WTC11 (cell line): Measurements from ENCODE around the gene GOLPH3. TPM values are rescaled to one million over a fixed set of nuclear protein-coding genes. Genes with fewer than 3 reads are reported as not detected.
A peak's percentile ranks its signal among the peaks of the same experiment; 100 is the strongest.

Experiments used
- ATAC-seq: fragments of 200-7000 bp; cut with Tn5 transposase; 2 replicates; pipeline ENCODE4 v1.10.0; 2021; ENCODE audit warnings: mild to moderate bottlenecking, moderate library complexity
- CTCF ChIA-PET: fragments of 300-600 bp; sonication (Branson Sonifier 250); formaldehyde crosslinking; loops from one replicate; lab custom pipeline; 2021; ENCODE audit warnings: antibody characterized with exemption; lab: Charles Lee
- POLR2A ChIA-PET: fragments of 350-600 bp; sonication (Branson Sonifier 250); formaldehyde crosslinking; loops from one replicate; lab custom pipeline; 2021; ENCODE audit warnings: antibody characterized with exemption; lab: Charles Lee
- DNase-seq: peaks from one replicate; pipeline ENCODE4 v3.0.0; 2021; ENCODE audit warnings: low spot score
- H3K27ac Mint-ChIP-seq: 2 replicates; pipeline ENCODE4 v1.8.0; 2021; ENCODE audit warnings: mixed read lengths
- H3K27me3 Mint-ChIP-seq: 2 replicates; pipeline ENCODE4 v1.8.0; 2021; ENCODE audit warnings: low read depth, mild to moderate bottlenecking, moderate library complexity, mixed read lengths
- H3K36me3 Mint-ChIP-seq: 2 replicates; pipeline ENCODE4 v1.8.0; 2021; ENCODE audit warnings: mixed read lengths
- H3K4me1 Mint-ChIP-seq: 2 replicates; pipeline ENCODE4 v1.8.0; 2022; ENCODE audit warnings: mixed read lengths
- H3K4me3 Mint-ChIP-seq: 2 replicates; pipeline ENCODE4 v1.8.0; 2021; ENCODE audit warnings: mild to moderate bottlenecking, moderate library complexity, mixed read lengths
- H3K9me3 Mint-ChIP-seq: 2 replicates; pipeline ENCODE4 v1.8.0; 2021; ENCODE audit warnings: mixed read lengths
- CBFB ChIP-seq: sonication (generic); formaldehyde crosslinking; IDR thresholded peaks from 2 replicates; pipeline ENCODE4 v1.8.1; 2022; ENCODE audit warnings: mild to moderate bottlenecking, low read depth, missing genetic modification reagents
- EMX1 ChIP-seq: fragments of 250-450 bp; sonication (Bioruptor Pico); IDR thresholded peaks from 2 replicates; pipeline ENCODE4 v1.8.0; 2021; ENCODE audit warnings: mild to moderate bottlenecking
- FOXP1 ChIP-seq: sonication (generic); formaldehyde crosslinking; IDR thresholded peaks from 2 replicates; pipeline ENCODE4 v1.8.0; 2022; ENCODE audit warnings: missing genetic modification reagents, mild to moderate bottlenecking, moderate library complexity, borderline replicate concordance
- NR1H2 ChIP-seq: sonication (generic); formaldehyde crosslinking; IDR thresholded peaks from 2 replicates; pipeline ENCODE4 v1.9.0; 2021; ENCODE audit warnings: mild to moderate bottlenecking, moderate library complexity, missing genetic modification reagents
- ZNF121 ChIP-seq: sonication (generic); formaldehyde crosslinking; IDR thresholded peaks from 2 replicates; pipeline ENCODE4 v1.8.0; 2023; ENCODE audit warnings: missing genetic modification reagents
- total RNA-seq: library from RNA; stranded (reverse); gene quantifications from 3 replicates; pipeline ENCODE4 v1.2.3, GENCODE V29; 2021
- TF ChIP-seq, protein P1 (sequence below): sonication (generic); formaldehyde crosslinking; IDR thresholded peaks from 2 replicates; pipeline ENCODE4 v1.8.0; 2023; ENCODE audit warnings: mild to moderate bottlenecking, missing genetic modification reagents
- TF ChIP-seq, protein P2 (sequence below): sonication (generic); formaldehyde crosslinking; IDR thresholded peaks from 2 replicates; pipeline ENCODE4 v1.8.1; 2023; ENCODE audit warnings: mild to moderate bottlenecking, missing genetic modification reagents
- TF ChIP-seq, protein P3 (sequence below): sonication (generic); formaldehyde crosslinking; IDR thresholded peaks from 2 replicates; pipeline ENCODE4 v1.8.1; 2022; ENCODE audit warnings: missing genetic modification reagents, borderline replicate concordance
- TF ChIP-seq, protein P4 (sequence below): sonication (generic); formaldehyde crosslinking; IDR thresholded peaks from 2 replicates; pipeline ENCODE4 v1.8.1; 2023; ENCODE audit warnings: mild to moderate bottlenecking, missing genetic modification reagents
- TF ChIP-seq, protein P5 (sequence below): sonication (generic); formaldehyde crosslinking; IDR thresholded peaks from 2 replicates; pipeline ENCODE4 v1.8.1; 2022; ENCODE audit warnings: low read depth, mild to moderate bottlenecking, moderate library complexity, missing genetic modification reagents, borderline replicate concordance
- TF ChIP-seq, protein P6 (sequence below): fragments of 250-450 bp; sonication (Bioruptor Pico); IDR thresholded peaks from 2 replicates; pipeline ENCODE4 v1.9.0; 2021; ENCODE audit warnings: mild to moderate bottlenecking

GOLPH3 gene
- total RNA-seq, 1 experiment from 2014 or later: 101 TPM

DNA sequence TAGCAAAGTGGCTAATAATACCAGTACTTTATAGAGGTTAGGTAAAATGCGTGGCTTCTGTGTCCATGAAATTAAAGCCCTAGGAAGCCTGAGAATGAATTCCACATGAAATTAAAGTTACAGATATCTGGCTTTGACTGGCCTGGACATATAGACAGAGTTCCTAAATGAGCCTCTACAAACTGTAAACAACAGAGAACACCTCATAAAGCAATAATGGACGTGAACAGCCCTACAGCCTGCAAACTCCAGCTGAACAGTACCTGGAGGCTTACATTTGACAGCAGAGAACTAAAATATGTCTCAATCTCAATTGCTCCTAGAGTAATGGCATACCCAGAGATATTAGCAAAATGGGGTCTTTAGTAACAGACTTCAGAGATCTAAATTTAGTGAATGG, 28.7 kb downstream of the GOLPH3 start:
- ChIA-PET CTCF (no interaction called here), POLR2A (no interaction called here)
- Mint-ChIP-seq H3K9me3 (0 out of 2 replicates have a peak, but pooled peaks cover 6% of the 10 kb centered on the region), H3K4me1 (peaks cover 4% of the 10 kb centered on the region), H3K36me3 (peaks cover 30% of the 10 kb centered on the region), H3K4me3 (no peak overlapping the region), H3K27me3 (no peaks in the 10 kb centered on the region), H3K27ac (peak overlapping the region; percentile 50)
- ATAC-seq (no peak), DNase-seq (no peak)
- TF ChIP-seq, protein P1, sequence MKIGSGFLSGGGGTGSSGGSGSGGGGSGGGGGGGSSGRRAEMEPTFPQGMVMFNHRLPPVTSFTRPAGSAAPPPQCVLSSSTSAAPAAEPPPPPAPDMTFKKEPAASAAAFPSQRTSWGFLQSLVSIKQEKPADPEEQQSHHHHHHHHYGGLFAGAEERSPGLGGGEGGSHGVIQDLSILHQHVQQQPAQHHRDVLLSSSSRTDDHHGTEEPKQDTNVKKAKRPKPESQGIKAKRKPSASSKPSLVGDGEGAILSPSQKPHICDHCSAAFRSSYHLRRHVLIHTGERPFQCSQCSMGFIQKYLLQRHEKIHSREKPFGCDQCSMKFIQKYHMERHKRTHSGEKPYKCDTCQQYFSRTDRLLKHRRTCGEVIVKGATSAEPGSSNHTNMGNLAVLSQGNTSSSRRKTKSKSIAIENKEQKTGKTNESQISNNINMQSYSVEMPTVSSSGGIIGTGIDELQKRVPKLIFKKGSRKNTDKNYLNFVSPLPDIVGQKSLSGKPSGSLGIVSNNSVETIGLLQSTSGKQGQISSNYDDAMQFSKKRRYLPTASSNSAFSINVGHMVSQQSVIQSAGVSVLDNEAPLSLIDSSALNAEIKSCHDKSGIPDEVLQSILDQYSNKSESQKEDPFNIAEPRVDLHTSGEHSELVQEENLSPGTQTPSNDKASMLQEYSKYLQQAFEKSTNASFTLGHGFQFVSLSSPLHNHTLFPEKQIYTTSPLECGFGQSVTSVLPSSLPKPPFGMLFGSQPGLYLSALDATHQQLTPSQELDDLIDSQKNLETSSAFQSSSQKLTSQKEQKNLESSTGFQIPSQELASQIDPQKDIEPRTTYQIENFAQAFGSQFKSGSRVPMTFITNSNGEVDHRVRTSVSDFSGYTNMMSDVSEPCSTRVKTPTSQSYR: no peak
- TF ChIP-seq, protein P2, sequence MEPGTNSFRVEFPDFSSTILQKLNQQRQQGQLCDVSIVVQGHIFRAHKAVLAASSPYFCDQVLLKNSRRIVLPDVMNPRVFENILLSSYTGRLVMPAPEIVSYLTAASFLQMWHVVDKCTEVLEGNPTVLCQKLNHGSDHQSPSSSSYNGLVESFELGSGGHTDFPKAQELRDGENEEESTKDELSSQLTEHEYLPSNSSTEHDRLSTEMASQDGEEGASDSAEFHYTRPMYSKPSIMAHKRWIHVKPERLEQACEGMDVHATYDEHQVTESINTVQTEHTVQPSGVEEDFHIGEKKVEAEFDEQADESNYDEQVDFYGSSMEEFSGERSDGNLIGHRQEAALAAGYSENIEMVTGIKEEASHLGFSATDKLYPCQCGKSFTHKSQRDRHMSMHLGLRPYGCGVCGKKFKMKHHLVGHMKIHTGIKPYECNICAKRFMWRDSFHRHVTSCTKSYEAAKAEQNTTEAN: no peak
- TF ChIP-seq FOXP1: no peak
- no peak for TF ChIP-seq NR1H2 (CRISPR knock-in tag)
- TF ChIP-seq, protein P3, sequence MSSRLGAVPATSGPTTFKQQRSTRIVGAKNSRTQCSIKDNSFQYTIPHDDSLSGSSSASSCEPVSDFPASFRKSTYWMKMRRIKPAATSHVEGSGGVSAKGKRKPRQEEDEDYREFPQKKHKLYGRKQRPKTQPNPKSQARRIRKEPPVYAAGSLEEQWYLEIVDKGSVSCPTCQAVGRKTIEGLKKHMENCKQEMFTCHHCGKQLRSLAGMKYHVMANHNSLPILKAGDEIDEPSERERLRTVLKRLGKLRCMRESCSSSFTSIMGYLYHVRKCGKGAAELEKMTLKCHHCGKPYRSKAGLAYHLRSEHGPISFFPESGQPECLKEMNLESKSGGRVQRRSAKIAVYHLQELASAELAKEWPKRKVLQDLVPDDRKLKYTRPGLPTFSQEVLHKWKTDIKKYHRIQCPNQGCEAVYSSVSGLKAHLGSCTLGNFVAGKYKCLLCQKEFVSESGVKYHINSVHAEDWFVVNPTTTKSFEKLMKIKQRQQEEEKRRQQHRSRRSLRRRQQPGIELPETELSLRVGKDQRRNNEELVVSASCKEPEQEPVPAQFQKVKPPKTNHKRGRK: no peak
- no peak for TF ChIP-seq EMX1 (CRISPR knock-in tag)
- TF ChIP-seq, protein P4, sequence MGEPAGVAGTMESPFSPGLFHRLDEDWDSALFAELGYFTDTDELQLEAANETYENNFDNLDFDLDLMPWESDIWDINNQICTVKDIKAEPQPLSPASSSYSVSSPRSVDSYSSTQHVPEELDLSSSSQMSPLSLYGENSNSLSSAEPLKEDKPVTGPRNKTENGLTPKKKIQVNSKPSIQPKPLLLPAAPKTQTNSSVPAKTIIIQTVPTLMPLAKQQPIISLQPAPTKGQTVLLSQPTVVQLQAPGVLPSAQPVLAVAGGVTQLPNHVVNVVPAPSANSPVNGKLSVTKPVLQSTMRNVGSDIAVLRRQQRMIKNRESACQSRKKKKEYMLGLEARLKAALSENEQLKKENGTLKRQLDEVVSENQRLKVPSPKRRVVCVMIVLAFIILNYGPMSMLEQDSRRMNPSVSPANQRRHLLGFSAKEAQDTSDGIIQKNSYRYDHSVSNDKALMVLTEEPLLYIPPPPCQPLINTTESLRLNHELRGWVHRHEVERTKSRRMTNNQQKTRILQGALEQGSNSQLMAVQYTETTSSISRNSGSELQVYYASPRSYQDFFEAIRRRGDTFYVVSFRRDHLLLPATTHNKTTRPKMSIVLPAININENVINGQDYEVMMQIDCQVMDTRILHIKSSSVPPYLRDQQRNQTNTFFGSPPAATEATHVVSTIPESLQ: no peak
- TF ChIP-seq, protein P5, sequence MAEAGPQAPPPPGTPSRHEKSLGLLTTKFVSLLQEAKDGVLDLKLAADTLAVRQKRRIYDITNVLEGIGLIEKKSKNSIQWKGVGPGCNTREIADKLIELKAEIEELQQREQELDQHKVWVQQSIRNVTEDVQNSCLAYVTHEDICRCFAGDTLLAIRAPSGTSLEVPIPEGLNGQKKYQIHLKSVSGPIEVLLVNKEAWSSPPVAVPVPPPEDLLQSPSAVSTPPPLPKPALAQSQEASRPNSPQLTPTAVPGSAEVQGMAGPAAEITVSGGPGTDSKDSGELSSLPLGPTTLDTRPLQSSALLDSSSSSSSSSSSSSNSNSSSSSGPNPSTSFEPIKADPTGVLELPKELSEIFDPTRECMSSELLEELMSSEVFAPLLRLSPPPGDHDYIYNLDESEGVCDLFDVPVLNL: no peak
- TF ChIP-seq, all 79 proteins: peak for 0

DNA sequence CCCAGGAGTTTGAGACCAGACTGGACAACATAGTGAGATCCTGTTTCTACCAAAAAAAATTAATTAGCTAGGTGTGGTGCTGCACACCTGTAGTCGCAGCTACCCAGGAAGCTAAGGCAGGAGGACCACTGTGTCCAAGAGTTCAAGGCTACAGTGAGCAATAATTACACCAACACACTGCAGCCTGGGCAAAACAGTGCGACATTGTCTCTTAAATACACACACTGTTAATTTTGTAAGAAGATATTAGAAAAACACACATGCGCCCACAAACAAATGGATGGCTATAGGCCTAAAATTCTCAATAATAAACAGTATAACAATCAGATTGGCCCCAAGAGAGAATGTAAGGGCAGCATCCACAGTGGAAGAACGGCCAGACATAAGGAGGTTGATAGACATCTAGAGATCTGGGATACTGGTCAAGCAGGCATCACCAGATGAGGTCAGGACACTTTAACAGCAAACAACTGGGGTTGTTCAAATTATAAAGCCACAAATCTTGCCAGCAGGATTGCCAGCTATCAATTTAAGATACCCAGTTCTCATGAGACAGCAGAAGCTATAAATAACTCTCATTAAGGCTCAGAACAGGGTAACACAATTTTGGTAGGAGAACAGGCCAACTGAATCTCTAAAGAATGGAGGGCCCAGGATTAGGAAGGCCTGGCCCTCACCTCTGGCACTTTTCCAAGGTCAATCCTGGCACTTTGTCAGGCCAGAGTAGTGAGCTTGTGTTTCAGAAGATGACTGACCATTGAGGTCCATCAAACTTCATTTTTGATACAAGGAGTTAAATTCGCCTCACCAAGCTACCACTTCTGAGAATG, 29.5 kb downstream of the GOLPH3 start:
- Mint-ChIP-seq H3K27ac (peak overlapping the region; percentile 50; the same call in 1 of the 2 replicates), H3K36me3 (peaks cover 34% of the 10 kb centered on the region), H3K9me3 (0 out of 2 replicates have a peak, but pooled peaks cover 6% of the 10 kb centered on the region), H3K4me1 (peaks cover 4% of the 10 kb centered on the region), H3K27me3 (no peaks in the 10 kb centered on the region), H3K4me3 (no peak overlapping the region)
- CTCF ChIA-PET: no interaction called here
- POLR2A ChIA-PET: no interaction called here
- ATAC-seq (no peak), DNase-seq (no peak)
- TF ChIP-seq CBFB (CRISPR knock-in tag) (no peak), ZNF121 (0 out of 2 replicates have a peak, but pooled peaks have one; percentile 15)
- TF ChIP-seq, protein P6, sequence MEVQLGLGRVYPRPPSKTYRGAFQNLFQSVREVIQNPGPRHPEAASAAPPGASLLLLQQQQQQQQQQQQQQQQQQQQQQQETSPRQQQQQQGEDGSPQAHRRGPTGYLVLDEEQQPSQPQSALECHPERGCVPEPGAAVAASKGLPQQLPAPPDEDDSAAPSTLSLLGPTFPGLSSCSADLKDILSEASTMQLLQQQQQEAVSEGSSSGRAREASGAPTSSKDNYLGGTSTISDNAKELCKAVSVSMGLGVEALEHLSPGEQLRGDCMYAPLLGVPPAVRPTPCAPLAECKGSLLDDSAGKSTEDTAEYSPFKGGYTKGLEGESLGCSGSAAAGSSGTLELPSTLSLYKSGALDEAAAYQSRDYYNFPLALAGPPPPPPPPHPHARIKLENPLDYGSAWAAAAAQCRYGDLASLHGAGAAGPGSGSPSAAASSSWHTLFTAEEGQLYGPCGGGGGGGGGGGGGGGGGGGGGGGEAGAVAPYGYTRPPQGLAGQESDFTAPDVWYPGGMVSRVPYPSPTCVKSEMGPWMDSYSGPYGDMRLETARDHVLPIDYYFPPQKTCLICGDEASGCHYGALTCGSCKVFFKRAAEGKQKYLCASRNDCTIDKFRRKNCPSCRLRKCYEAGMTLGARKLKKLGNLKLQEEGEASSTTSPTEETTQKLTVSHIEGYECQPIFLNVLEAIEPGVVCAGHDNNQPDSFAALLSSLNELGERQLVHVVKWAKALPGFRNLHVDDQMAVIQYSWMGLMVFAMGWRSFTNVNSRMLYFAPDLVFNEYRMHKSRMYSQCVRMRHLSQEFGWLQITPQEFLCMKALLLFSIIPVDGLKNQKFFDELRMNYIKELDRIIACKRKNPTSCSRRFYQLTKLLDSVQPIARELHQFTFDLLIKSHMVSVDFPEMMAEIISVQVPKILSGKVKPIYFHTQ (CRISPR knock-in tag): no peak
